HuH-7.5 (cell line): ENCODE measurements around the gene CAMK2D.

Experiments used
- DNase-seq: peaks from one replicate; pipeline ENCODE4 v3.0.0; 2011; ENCODE audit warnings: low spot score

Gene CAMK2D

GRCh38 chr4:113524096-113524495, 237.4 kb downstream of the CAMK2D start:
- DNase-seq, result no peak

- DNase-seq, result no peak
Measured at GRCh38 chr4:113522433-113522832, 239.1 kb downstream of the CAMK2D start.

- DNase-seq, result no peak
Measured at GRCh38 chr4:113513382-113513781, 248.2 kb downstream of the CAMK2D start.

- DNase-seq, result no peak
Measured at GRCh38 chr4:113512880-113513279, 248.7 kb downstream of the CAMK2D start.

GRCh38 chr4:113511944-113512343, 249.6 kb downstream of the CAMK2D start:
- no peak for DNase-seq

GRCh38 chr4:113509851-113510250, 251.7 kb downstream of the CAMK2D start:
- DNase-seq, result no peak

- DNase-seq, result no peak
Measured at GRCh38 chr4:113505044-113505443, 256.5 kb downstream of the CAMK2D start.

- DNase-seq, result no peak
Measured at GRCh38 chr4:113504422-113504821, 257.1 kb downstream of the CAMK2D start.

- DNase-seq, result no peak
Measured at GRCh38 chr4:113503691-113504090, 257.8 kb downstream of the CAMK2D start.

- DNase-seq, result no peak
Measured at GRCh38 chr4:113502906-113503305, 258.6 kb downstream of the CAMK2D start.

- DNase-seq, result no peak
Measured at GRCh38 chr4:113502476-113502875, 259.1 kb downstream of the CAMK2D start.

- DNase-seq, result no peak
Measured at GRCh38 chr4:113500424-113500823, 261.1 kb downstream of the CAMK2D start.

- DNase-seq, result no peak
Measured at GRCh38 chr4:113499696-113500095, 261.8 kb downstream of the CAMK2D start.

- DNase-seq, result peak; percentile 19
Measured at GRCh38 chr4:113499166-113499565, 262.4 kb downstream of the CAMK2D start.

GRCh38 chr4:113497154-113497884, 264.2 kb downstream of the CAMK2D start:
- DNase-seq, result no peak

- no peak for DNase-seq
Measured at GRCh38 chr4:113496698-113497097, 264.8 kb downstream of the CAMK2D start.

- DNase-seq, result no peak
Measured at GRCh38 chr4:113495790-113496189, 265.7 kb downstream of the CAMK2D start.

GRCh38 chr4:113483131-113483530, 278.4 kb downstream of the CAMK2D start:
- DNase-seq, result no peak

- DNase-seq, result no peak
Measured at GRCh38 chr4:113482325-113482724, 279.2 kb downstream of the CAMK2D start.

- no peak for DNase-seq
Measured at GRCh38 chr4:113481820-113482219, 279.7 kb downstream of the CAMK2D start.

GRCh38 chr4:113480109-113480508, 281.4 kb downstream of the CAMK2D start:
- no peak for DNase-seq

- DNase-seq, result no peak
Measured at GRCh38 chr4:113478032-113478431, 283.5 kb downstream of the CAMK2D start.

GRCh38 chr4:113476800-113477199, 284.7 kb downstream of the CAMK2D start:
- DNase-seq, result no peak

- DNase-seq, result no peak
Measured at GRCh38 chr4:113474017-113474416, 287.5 kb downstream of the CAMK2D start.
